GM15510 (cell line): ENCODE data around the gene CLCF1.

Experiments
- POLR2A ChIP-seq: IDR thresholded peaks from 3 replicates; pipeline ENCODE4 v1.6.1; 2011; ENCODE audit warnings: borderline replicate concordance; ENCODE audit not compliant: insufficient read length; ENCODE audit errors: extremely low read depth

CLCF1 gene

DNA sequence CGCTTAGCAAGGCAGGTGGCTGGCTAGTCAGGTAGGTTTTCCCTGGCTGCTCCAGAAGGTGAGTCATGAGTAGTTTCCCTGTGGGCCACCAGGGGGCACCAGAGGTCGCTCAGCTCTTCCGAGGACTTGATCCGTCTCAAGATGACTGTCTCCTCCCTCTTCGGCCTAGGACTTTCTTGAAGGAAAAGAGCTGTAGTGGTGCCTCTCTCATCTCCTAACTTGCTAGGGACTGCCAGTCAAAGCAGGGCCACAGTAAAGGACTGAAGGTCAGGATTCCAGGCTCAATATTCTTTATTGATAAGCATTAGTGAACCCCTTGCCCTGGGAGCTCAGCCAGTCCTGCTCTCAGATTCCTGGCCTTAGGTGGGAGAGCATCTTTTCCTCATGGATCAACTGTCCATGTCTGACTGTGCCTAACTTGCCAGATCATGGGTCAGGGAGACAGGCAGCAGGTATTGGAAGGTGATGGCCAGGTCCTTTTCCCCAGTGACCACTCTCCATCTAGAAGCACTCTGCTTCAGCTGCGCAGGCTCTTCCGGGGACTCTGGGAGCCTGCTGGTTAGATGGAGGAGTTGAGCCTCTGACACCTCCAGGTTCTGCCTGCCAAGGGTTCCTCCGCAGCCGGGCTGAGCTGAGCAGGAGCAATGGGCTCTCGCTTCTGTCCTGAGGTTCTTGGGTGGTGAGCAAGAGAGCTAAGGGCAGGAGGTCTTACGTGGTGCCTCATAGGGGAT lies 22.0 kb downstream of the CLCF1 start:
- TF ChIP-seq POLR2A: peak; percentile 20

DNA sequence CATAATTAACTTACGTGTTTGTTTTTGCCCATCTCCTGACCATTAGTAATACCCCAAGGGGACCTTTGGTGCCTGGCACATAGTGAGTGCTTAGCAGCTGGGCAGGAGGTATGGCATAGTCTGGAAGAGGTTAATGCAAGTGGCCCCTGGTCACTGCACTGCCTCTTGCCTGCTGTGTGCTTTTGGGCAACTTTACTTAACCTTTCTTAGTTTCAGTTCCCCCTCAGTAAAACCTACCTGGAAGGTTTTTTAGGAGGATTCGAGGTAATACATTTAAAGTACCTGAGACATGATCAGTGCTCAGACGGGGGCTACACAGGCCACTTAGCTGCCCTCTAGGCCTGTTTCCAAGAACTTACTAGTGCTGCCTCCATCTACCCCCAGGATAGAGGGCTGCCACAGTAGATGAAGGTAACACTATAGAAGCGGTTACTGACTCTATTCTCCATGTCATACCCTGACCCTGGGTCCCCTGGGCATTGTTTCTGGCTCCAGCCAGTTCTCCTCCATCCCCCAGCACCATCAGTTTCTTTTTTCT lies 23.4 kb downstream of the CLCF1 start:
- no peak for TF ChIP-seq POLR2A

DNA sequence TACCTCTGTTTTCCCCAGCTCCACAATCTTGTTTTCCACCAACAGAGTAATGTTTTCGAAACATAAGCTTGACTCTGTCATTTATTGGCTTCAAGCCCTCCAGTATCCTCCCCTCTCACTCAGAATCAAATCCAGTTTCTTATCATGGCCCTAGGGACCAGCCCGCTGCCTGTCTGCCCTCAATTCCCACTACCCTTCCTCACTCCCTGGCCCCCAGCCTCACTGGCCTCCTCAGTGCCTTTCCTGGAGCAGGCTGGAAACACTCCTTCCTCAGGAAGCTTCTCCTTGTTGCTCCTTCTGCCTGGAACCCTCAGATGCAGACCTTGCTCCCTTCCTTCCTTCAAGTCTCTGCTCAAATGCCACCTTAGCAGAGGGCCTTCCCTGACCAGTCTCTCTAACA lies 23.9 kb downstream of the CLCF1 start:
- no peak for TF ChIP-seq POLR2A

DNA sequence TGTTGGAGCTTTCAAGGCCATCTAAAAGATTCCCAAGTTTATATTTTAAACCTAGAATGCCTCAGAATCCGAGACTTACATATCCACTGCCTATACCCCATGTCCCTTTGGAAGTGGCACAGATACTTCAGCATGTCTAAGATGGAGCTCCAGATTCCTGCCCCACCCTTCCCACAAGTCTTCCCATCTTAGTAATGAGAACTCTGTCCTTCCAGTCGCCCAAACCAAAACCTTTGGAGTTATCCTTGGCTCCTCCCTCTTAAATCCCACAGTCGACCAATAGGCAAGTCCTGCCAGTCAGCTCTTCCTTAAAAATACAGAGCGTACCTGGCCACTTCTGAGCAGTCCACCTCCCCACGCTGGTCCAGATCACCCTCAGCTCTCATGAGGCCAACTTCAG lies 24.4 kb downstream of the CLCF1 start:
- no peak for TF ChIP-seq POLR2A

DNA sequence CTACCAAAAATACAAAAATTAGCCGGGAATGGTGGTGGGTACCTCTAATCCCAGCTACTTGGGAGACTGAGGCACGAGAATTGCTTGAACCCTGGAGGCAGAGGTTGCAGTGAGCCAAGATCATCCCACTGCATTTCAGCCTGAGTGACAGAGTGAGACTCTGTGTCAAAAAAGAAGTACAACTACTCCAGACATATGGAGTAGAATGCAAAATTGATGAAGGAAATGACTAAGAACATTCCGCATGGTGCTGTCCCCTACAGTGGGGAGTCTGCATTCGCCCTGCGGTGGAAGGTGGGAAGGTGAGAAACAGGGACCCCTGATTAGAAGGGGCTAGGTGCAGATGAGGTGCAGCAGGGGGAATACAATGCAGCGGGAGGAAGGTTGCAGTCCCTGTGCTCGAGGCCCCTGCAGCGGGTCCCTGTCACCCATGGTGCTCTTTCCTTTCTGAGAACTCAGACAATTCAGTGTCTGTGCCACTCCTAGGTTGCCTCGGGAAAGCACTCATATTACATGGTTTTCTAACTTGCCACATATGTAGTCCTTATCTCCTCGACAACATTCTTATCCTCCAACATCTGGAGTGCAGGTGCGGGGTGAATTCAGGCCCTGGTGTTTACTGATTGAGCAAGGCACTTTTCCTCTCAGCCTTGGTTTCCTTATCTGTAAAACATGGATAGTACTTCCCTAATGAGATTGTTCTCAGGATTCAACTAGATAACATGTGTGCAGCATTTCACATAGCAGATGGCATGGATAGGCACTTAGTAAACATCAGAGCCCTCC lies 25.2 kb downstream of the CLCF1 start:
- TF ChIP-seq POLR2A: no peak

DNA sequence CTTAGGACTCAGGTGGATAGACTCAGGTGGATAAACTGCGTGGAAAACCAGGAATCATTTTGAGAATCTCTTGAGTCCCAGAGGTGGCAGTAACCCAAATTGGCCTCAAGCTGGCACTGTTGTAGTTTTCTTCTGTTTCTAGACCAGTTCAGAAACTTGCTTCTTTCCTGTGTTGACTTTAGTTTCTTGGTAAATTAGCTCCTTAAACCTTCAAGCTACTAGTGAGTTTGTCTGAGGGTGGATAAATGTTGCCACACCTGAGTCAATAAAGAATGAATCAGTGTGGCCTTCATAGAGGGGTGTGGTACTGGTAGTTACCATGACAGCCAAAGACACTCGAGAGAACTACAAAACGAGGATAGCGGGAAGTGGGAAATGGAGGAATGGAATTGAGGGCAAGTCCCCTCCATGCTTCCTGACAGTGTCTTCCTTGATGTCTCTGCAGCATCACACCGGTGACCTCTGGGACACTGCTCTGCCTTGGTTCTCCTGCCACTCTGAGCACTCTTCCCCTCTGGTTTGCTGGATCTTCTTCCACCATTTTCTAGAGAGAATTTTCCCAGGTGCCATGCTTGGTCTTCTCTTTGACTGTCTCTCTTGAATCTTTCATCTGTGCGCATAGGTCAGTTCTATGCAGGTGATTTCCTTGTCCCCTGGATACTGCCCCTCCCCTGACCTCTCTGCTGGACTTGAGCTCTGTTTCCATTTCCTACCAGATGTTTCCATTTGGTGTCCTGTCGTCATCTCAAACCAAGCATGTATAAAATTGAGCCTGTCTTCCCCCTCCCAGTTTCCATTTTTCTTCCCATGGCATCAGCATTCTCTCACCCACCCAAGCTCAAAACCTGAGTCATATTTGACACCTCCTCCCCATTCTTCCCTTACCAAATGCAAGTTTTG lies 27.2 kb downstream of the CLCF1 start:
- TF ChIP-seq POLR2A: no peak

DNA sequence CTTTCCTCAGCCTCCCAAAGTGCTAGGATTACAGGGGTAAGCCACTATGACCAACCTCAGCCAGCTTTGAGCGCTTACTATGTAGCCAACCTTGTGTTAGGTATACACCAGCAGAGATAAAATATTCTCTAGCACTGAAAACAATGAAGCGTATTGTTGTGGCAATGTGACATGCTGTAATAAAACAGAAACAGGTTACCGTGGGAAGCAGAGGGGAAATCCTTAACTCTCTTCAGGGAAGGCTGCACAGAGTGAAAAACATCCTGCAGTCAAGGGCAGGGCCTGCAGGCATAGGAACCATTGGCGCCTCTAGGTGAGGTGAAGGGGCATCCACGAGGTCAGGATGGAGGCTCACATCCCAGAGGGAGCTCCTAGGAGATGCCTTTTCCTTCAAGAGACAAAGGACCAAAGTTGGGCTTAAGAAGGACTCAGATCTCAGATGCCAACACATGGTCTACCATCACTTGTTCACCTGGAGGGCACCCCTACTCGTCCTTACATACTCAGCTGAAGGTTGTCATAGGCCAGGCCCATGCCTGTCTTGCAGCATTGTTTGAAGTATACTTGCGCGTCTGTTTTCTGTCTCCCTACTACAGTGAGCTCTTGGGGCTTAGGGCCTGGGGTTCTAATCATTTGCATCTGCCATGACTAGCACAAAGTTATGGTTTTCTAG lies 28.0 kb downstream of the CLCF1 start:
- TF ChIP-seq POLR2A: no peak

DNA sequence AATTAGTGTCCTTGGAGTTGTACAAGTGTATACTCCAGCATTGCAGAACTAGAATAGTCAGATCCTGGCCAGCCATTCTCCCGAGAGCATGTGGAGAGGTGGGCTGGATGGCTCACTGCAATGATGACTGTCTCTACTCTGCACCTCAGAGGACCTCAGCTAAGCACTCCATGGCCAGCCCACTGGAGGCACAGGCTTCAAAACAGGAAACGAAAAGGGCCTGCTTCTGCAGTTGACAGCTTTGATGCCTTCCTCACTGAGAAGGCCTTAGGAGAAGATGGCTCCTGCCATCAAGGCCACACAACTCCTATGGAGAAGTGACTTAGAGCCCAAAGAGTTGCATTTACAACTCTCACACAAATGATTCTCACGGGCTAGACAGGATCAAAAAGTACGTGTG lies 29.1 kb downstream of the CLCF1 start:
- TF ChIP-seq POLR2A: no peak

DNA sequence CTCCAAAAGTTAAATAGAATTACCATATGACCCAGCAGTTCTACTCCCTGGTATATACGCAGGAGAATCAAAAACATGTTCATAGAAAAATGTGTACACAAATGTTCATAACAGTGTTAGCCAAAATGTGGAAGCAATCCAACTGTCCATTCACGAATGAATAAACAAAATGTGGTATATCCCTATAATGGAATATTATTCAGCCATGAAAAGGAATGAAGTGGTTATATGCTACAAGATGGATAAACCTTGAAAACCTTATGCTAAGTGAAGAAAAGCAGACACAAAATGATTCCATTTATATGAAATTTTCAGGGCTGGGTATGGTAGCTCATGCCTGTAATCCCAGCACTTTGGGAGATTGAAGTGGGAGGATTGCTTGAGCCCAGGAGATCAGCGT lies 36.1 kb downstream of the CLCF1 start:
- TF ChIP-seq POLR2A: no peak

DNA sequence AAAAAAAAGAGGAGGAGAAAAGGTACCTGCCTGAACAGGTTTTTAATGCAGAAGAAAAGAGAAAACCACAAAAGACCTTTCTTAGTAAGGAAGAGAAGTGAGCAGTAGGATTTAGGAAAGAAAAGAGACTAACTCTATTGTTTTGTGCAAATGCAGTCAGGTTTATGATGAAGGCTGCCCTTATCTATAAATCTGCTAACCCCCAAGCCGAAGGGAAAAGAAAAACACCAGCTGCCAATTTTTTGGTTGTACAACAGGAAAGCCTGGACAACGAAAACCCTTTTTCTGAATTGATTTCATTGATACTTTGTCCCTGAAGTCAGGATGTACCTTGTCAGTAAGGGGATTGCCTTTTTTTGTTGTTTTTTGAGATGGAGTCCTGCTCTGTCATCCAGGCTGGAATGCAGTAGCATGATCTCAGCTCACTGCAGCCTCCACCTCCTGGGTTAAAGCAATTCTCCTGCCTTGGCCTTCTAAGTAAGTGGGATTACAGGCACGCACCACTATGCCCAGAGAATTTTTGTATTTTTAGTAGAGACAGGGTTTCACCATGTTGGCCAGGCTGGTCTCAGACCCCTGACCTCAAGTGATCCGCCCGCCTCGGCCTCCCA lies 41.2 kb downstream of the CLCF1 start:
- no peak for TF ChIP-seq POLR2A

DNA sequence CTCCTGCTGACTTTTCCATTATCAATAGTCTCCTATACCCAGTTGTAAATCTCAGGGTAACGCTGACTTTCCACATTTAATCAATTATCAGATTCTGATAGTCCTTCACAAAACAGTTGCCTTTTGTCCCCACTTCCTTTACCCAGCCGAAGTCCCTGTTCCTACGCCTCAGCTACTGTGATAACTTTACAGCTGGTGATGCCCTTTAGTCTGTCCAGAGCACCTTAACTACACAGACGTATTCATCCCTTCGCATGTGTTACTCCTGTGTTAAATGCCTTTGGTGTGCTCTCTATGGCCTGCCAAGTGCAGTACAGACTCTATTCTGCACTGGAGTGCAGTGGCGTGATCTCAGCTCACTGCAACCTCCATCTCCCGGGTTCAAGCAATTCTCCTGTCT lies 49.9 kb downstream of the CLCF1 start:
- no peak for TF ChIP-seq POLR2A

DNA sequence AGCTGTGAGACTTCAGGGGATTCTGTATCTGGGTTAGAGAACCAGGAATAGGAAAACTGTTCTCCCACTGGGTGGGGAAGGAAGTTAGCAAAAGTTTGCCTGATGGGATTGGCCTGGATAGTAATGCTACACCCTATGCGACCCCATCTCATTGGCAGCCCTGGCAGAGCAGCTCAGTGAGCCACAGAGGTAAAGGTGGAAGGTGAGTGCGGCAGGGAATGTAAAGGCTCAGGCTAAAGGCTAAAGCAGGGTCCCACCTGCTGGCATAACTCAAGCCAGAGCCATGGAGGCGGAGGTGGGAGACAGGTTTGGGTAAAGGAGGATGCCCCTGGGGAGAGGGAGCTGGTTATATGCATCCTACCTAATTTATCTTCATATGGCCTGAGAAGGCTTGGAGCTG lies 51.3 kb downstream of the CLCF1 start:
- TF ChIP-seq POLR2A: no peak

DNA sequence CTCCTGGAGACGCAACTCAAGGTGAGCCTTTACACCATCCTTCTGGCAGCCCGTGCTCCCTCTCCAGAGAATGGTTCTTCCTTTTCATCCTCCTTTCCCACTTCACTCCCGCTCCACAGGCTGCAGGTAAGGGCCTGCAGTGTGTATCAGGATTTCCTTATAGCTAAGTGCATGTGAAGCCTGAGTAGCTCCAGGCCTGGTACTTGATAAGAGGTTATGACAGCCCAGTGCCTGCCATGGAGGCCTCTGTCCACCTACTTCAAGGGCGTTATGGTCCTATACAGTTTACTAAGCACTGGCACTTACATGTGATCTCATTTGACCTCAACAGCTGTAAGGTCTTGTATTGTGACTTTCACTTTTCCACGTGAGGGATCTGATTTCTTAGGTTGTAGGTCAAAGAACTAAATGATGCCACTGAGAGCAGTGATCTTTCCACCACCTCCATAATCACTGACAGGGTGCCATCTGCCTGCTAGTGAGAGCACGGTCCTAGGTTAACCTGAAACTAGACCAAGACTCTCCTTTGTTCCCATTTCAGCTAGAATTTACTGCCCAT lies 52.0 kb downstream of the CLCF1 start:
- TF ChIP-seq POLR2A: no peak

DNA sequence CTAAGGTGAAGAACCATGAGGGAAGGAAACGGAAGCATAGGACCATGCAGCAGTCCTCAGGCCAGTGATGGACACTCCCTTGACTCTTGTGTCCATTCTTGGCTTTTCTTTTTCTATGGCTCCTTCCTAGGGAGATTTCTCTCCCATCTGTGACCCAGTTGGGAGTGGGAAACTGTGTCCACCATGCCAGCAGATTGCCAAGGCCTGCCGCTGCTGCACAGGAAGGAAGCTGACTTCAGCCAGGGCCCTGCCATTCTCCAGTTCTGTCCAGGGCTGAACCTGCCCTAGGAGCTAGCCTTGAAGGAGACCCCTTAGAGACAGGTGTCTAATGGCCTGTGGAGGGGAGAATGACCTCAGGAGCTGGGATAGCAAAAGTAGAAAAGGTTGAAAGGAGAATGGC lies 52.7 kb downstream of the CLCF1 start:
- no peak for TF ChIP-seq POLR2A

DNA sequence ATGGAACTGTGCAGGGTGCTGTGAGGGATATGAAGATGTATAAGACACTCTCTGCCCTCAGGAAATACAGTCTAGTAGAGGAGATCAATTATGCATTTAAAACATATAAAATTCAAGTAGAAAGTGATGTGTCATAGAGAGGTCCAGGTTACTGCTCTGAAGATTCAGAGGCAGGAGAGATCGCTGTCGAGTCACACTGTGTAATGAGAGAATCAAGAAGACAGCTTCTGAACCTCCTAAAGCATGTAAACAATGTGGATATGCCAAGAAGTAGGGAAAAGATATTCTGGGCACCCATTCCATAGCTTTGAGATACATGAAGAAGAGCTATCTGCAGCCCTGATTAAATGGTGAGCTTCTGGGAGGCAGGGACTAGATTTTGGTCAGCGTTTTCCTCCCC lies 53.4 kb downstream of the CLCF1 start:
- TF ChIP-seq POLR2A: no peak
